DMS79 treated with DMSO at 0.1 percent for 48 hours (cell line): ENCODE data around the gene WNT9A.

Source experiments
- DNase-seq: peaks from one replicate; lab custom pipeline; 2025; lab: John Stamatoyannopoulos, UW

The WNT9A gene

GRCh38 chr1:227941509-227942020, 6.2 kb downstream of the WNT9A start:
- no peak for DNase-seq

GRCh38 chr1:227940791-227941241, 6.9 kb downstream of the WNT9A start:
- DNase-seq: no peak

- DNase-seq: no peak
Observed at GRCh38 chr1:227939791-227940771, 7.7 kb downstream of the WNT9A start.

- no peak for DNase-seq
Observed at GRCh38 chr1:227938911-227939790, 8.6 kb downstream of the WNT9A start.

GRCh38 chr1:227938276-227938675, 9.5 kb downstream of the WNT9A start:
- no peak for DNase-seq

GRCh38 chr1:227937838-227938145, 9.9 kb downstream of the WNT9A start:
- DNase-seq: no peak

- no peak for DNase-seq
Observed at GRCh38 chr1:227937031-227937837, 10.5 kb downstream of the WNT9A start.

- DNase-seq: no peak
Observed at GRCh38 chr1:227935826-227936225, 11.9 kb downstream of the WNT9A start.

- DNase-seq: no peak
Observed at GRCh38 chr1:227934476-227935313, 13.0 kb downstream of the WNT9A start.

GRCh38 chr1:227929751-227930472, 17.8 kb downstream of the WNT9A start:
- no peak for DNase-seq

- no peak for DNase-seq
Observed at GRCh38 chr1:227928811-227929375, 18.8 kb downstream of the WNT9A start.

- DNase-seq: no peak
Observed at GRCh38 chr1:227927971-227928741, 19.6 kb downstream of the WNT9A start.

GRCh38 chr1:227926896-227927885, 20.5 kb downstream of the WNT9A start:
- DNase-seq: no peak

- DNase-seq: no peak
Observed at GRCh38 chr1:227926216-227926791, 21.4 kb downstream of the WNT9A start.

GRCh38 chr1:227925582-227926198, 22.0 kb downstream of the WNT9A start:
- no peak for DNase-seq

GRCh38 chr1:227924833-227925574, 22.7 kb downstream of the WNT9A start:
- peak; percentile 86 for DNase-seq
